Parathyroid adenoma (tissue), 2 donors: Measurements from ENCODE around the gene DCT.

Experiments used
- H2AFZ ChIP-seq: fragments of 300-600 bp; sonication (generic); one replicate; pipeline ENCODE4 v1.7.0; 2017; ENCODE audit warnings: antibody characterized with exemption, mild to moderate bottlenecking
- H3K27ac ChIP-seq: fragments of 300-600 bp; sonication (generic); one replicate; pipeline ENCODE4 v1.7.0; 2017
- H3K27me3 ChIP-seq: fragments of 300-600 bp; sonication (generic); one replicate; pipeline ENCODE4 v1.7.0; 2017; ENCODE audit warnings: low read length; ENCODE audit not compliant: control insufficient read depth, insufficient read depth
- H3K36me3 ChIP-seq: fragments of 300-600 bp; sonication (generic); one replicate; pipeline ENCODE4 v1.7.0; 2017; ENCODE audit warnings: low read length; ENCODE audit not compliant: control insufficient read depth, insufficient read depth
- H3K4me1 ChIP-seq: fragments of 300-600 bp; sonication (generic); one replicate; pipeline ENCODE4 v1.7.0; 2017; ENCODE audit warnings: control low read depth
- H3K4me2 ChIP-seq: fragments of 300-600 bp; sonication (generic); one replicate; pipeline ENCODE4 v1.7.0; 2017; ENCODE audit warnings: low read length
- H3K4me3 ChIP-seq: fragments of 300-600 bp; sonication (generic); one replicate; pipeline ENCODE4 v1.7.0; 2017; ENCODE audit warnings: low read depth, low read length
- H3K79me2 ChIP-seq: fragments of 300-600 bp; sonication (generic); one replicate; pipeline ENCODE4 v1.7.0; 2017; ENCODE audit warnings: control low read depth
- H3K9ac ChIP-seq: fragments of 300-600 bp; sonication (generic); one replicate; pipeline ENCODE4 v1.7.0; 2017; ENCODE audit warnings: mild to moderate bottlenecking
- H3K9me3 ChIP-seq: fragments of 300-600 bp; sonication (generic); one replicate; pipeline ENCODE4 v1.7.0; 2017; ENCODE audit warnings: low read length; ENCODE audit not compliant: control insufficient read depth
- CTCF ChIP-seq: fragments of 300-600 bp; sonication (generic); IDR thresholded peaks from one replicate; pipeline ENCODE4 v1.7.0; 2017; ENCODE audit warnings: antibody characterized with exemption, mild to moderate bottlenecking
- donor health status: primary hyperparathyroidism.

DCT gene

GRCh38 chr13:94483970-94484369 lies 4.5 kb upstream of the DCT start:
- no peak for TF ChIP-seq CTCF
- no peak overlapping the region for H3K9ac ChIP-seq
- H2AFZ ChIP-seq, result no peak overlapping the region
- no peaks in the 10 kb centered on the region for H3K36me3 ChIP-seq
- no peaks in the 10 kb centered on the region for H3K9me3 ChIP-seq
- no peaks in the 10 kb centered on the region for H3K27me3 ChIP-seq
- no peaks in the 10 kb centered on the region for H3K79me2 ChIP-seq
- H3K27ac ChIP-seq, result no peak overlapping the region
- no peaks in the 10 kb centered on the region for H3K4me1 ChIP-seq
- no peak overlapping the region for H3K4me3 ChIP-seq
- no peak overlapping the region for H3K4me2 ChIP-seq

GRCh38 chr13:94481941-94482340 lies 2.5 kb upstream of the DCT start:
- Histone ChIP-seq H3K27ac (no peak overlapping the region), H3K4me3 (no peak overlapping the region), H3K9ac (no peak overlapping the region), H3K4me1 (no peaks in the 10 kb centered on the region), H2AFZ (no peak overlapping the region), H3K9me3 (no peaks in the 10 kb centered on the region), H3K4me2 (no peak overlapping the region), H3K79me2 (no peaks in the 10 kb centered on the region), H3K36me3 (no peaks in the 10 kb centered on the region), H3K27me3 (no peaks in the 10 kb centered on the region)
- TF ChIP-seq CTCF, result no peak

DNA sequence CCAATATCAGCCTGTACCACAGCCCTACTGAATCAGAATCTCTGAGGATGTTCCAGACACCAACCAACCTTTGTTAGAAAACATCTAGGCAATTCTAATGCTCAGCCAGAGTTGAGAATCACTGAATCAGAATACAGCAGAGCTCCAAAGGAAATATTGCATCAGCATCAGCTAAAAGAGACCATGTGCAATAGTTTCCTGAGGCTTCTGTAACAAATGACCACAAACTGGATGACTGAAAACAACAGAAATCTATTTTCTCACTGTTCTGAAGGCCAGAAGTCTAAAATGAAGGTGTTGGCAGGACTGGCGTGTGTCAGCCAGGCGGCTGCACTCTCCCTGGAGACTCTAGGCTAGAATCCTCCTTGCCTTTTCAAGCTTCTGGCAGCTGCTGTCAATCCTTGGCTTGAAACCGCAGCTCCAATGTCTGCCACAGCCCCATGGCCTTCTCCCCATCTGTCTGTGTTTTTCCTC lies 1.2 kb upstream of the DCT start:
- no peaks in the 10 kb centered on the region for H3K9me3 ChIP-seq
- TF ChIP-seq CTCF, result no peak
- no peak overlapping the region for H3K4me3 ChIP-seq
- no peaks in the 10 kb centered on the region for H3K27me3 ChIP-seq
- H3K79me2 ChIP-seq, result no peaks in the 10 kb centered on the region
- no peak overlapping the region for H2AFZ ChIP-seq
- no peak overlapping the region for H3K27ac ChIP-seq
- no peaks in the 10 kb centered on the region for H3K4me1 ChIP-seq
- no peaks in the 10 kb centered on the region for H3K36me3 ChIP-seq
- H3K4me2 ChIP-seq, result no peak overlapping the region
- no peak overlapping the region for H3K9ac ChIP-seq

- H3K27ac ChIP-seq, result no peak overlapping the region
- H3K9me3 ChIP-seq, result no peaks in the 10 kb centered on the region
- no peaks in the 10 kb centered on the region for H3K36me3 ChIP-seq
- no peak overlapping the region for H3K4me2 ChIP-seq
- no peaks in the 10 kb centered on the region for H3K27me3 ChIP-seq
- H3K4me3 ChIP-seq, result no peak overlapping the region
- no peak for TF ChIP-seq CTCF
- H3K79me2 ChIP-seq, result no peaks in the 10 kb centered on the region
- H2AFZ ChIP-seq, result no peak overlapping the region
- no peaks in the 10 kb centered on the region for H3K4me1 ChIP-seq
- no peak overlapping the region for H3K9ac ChIP-seq
Observed at GRCh38 chr13:94478913-94479312, 569 bp downstream of the DCT start.

- Histone ChIP-seq H3K79me2 (no peaks in the 10 kb centered on the region), H3K4me2 (no peak overlapping the region), H3K36me3 (no peaks in the 10 kb centered on the region), H3K4me3 (no peak overlapping the region), H3K9ac (no peak overlapping the region), H3K4me1 (no peaks in the 10 kb centered on the region), H3K9me3 (no peaks in the 10 kb centered on the region), H3K27ac (no peak overlapping the region), H3K27me3 (no peaks in the 10 kb centered on the region), H2AFZ (no peak overlapping the region)
- no peak for TF ChIP-seq CTCF
Observed at GRCh38 chr13:94470126-94470525, 9.4 kb downstream of the DCT start.
